H1 (cell line): ENCODE data around the gene TRIM7. TPM values are rescaled to one million over a fixed set of nuclear protein-coding genes. Genes with fewer than 3 reads are reported as not detected.
A peak's percentile ranks its signal among the peaks of the same experiment; 100 is the strongest.

Experiments used
- BCL11A ChIP-seq, 2 experiments: IDR thresholded peaks; one replicate each; pipeline ENCODE4 v1.6.1; 2011; ENCODE audit warnings: low read depth in 2 of 2, low read length in 2 of 2, mild to moderate bottlenecking in 2 of 2
- CHD7 ChIP-seq: fragments of 300-600 bp; sonication (generic); IDR thresholded peaks from 2 replicates; pipeline ENCODE4 v1.7.1; 2012; ENCODE audit warnings: low read length, moderate library complexity, mild to moderate bottlenecking, inconsistent platforms; ENCODE audit not compliant: insufficient replicate concordance
- CTCF ChIP-seq, 3 experiments: IDR thresholded peaks; 1 replicate in 2 of 3; 2 replicates in 1 of 3; pipeline versions ENCODE4 v1.5.1 to v1.6.1; 2011; ENCODE audit warnings: low read length in 3 of 3, mild to moderate bottlenecking in 3 of 3, inconsistent platforms in 2 of 3, low read depth in 1 of 3, moderate library complexity in 1 of 3; ENCODE audit not compliant: insufficient read depth in 1 of 3; ENCODE audit errors: control extremely low read depth in 1 of 3
- GTF2F1 ChIP-seq: IDR thresholded peaks from 2 replicates; pipeline ENCODE4 v1.6.1; 2012; ENCODE audit warnings: low read depth, low read length, improper control_type of control experiment, borderline replicate concordance
- HDAC6 ChIP-seq: IDR thresholded peaks from one replicate; pipeline ENCODE4 v1.7.1; 2012; ENCODE audit warnings: low read depth, mild to moderate bottlenecking, inconsistent platforms, low read length, moderate library complexity
- POU5F1 ChIP-seq: IDR thresholded peaks from 2 replicates; pipeline ENCODE4 v1.6.1; 2011; ENCODE audit warnings: low read depth, mild to moderate bottlenecking, low read length, moderate library complexity
- RBBP5 ChIP-seq: IDR thresholded peaks from 2 replicates; pipeline ENCODE4 v1.7.1; 2012; ENCODE audit warnings: low read depth, mild to moderate bottlenecking, inconsistent platforms, low read length, moderate library complexity, borderline replicate concordance
- TBP ChIP-seq: IDR thresholded peaks from 2 replicates; pipeline ENCODE4 v1.6.1; 2011; ENCODE audit warnings: low read depth, low read length, improper control_type of control experiment
- TCF12 ChIP-seq: IDR thresholded peaks from 2 replicates; pipeline ENCODE4 v1.6.1; 2011; ENCODE audit warnings: low read depth, mild to moderate bottlenecking, low read length
- TEAD4 ChIP-seq: IDR thresholded peaks from 2 replicates; pipeline ENCODE4 v1.6.1; 2012; ENCODE audit warnings: low read depth, low read length, inconsistent platforms, mixed read lengths
- polyA plus RNA-seq, 7 experiments: library from polyadenylated mRNA; depleted of rRNA in 3 of 7; stranded (reverse) in 5 of 7; unstranded in 2 of 7; fragments of >200 nt in 5 of 7; fragments of 200-250 nt in 2 of 7; gene quantifications; 1 replicate in 5 of 7; 2 replicates in 1 of 7; 4 replicates in 1 of 7; pipeline versions ENCODE4 v1.2.1 to v1.2.3, GENCODE V29; 2011 to 2013; ENCODE audit warnings: missing spikeins in 2 of 7, mixed read lengths in 2 of 7
- total RNA-seq: library from RNA; stranded (reverse); fragmentation: NEBNext Ultra II Directional; extraction: Animal tissue kit (Norgen Biotek cat#: 25700); gene quantifications from 2 replicates; pipeline ENCODE4 v1.2.1, GENCODE V29; 2021

Gene TRIM7
- total and polyA plus RNA-seq, 2 of the 8 experiments (the other 6 are each of a cell fraction or from before 2014, with no cell fraction given): 0.36 to 0.47 TPM

GRCh38 chr5:181151146-181151545, 53.9 kb downstream of the TRIM7 start (continued):
- TF ChIP-seq CHD7 (no peak), BCL11A (IDR thresholded peaks at IDR 0.05; ENCODE audit: low read depth in 2 of 2, low read length in 2 of 2) (no peak), CTCF (IDR thresholded peaks at IDR 0.05; ENCODE audit: control extremely low read depth in 1 of 3, insufficient read depth in 1 of 3, low read depth in 1 of 3, low read length in 3 of 3) (peak in 2 of 3 experiments; percentile 27 to 36; a peak in 2 of 4 replicates), RBBP5 (no peak), TEAD4 (no peak), GTF2F1 (no peak), HDAC6 (no peak), POU5F1 (no peak), TCF12 (no peak), TBP (no peak)
